KMS-11 (cell line): Measurements from ENCODE around the gene SPINK1.

Experiments
- H2AFZ ChIP-seq: fragments of 200-600 bp; sonication (generic); 2 replicates; pipeline ENCODE4 v1.6.1; 2016; ENCODE audit warnings: antibody characterized with exemption, mixed run types, low read depth
- H3K27ac ChIP-seq: fragments of 200-600 bp; sonication (generic); 2 replicates; pipeline ENCODE4 v1.6.1; 2016; ENCODE audit warnings: mild to moderate bottlenecking, mixed run types
- H3K27me3 ChIP-seq: fragments of 200-600 bp; sonication (generic); 2 replicates; pipeline ENCODE4 v1.6.1; 2017; ENCODE audit warnings: mild to moderate bottlenecking, low read depth, mixed run types, moderate library complexity; ENCODE audit not compliant: insufficient read depth
- H3K36me3 ChIP-seq: fragments of 200-600 bp; sonication (generic); 2 replicates; pipeline ENCODE4 v1.6.1; 2017; ENCODE audit warnings: mild to moderate bottlenecking, mixed run types; ENCODE audit not compliant: insufficient read depth
- H3K4me1 ChIP-seq: fragments of 200-600 bp; sonication (generic); 2 replicates; pipeline ENCODE4 v1.6.1; 2016; ENCODE audit warnings: mild to moderate bottlenecking, low read depth, mixed run types; ENCODE audit not compliant: poor library complexity, severe bottlenecking
- H3K4me2 ChIP-seq: fragments of 200-600 bp; sonication (generic); 2 replicates; pipeline ENCODE4 v1.7.0; 2016; ENCODE audit warnings: mild to moderate bottlenecking, mixed run types
- H3K4me3 ChIP-seq: fragments of 200-600 bp; sonication (generic); IDR thresholded peaks from 2 replicates; pipeline ENCODE4 v1.6.1; 2017; ENCODE audit warnings: low read depth, low read length, mixed read lengths; ENCODE audit not compliant: insufficient read depth
- H3K79me2 ChIP-seq: fragments of 200-600 bp; sonication (generic); 2 replicates; pipeline ENCODE4 v1.6.1; 2016; ENCODE audit warnings: low read depth, mixed run types; ENCODE audit not compliant: insufficient read depth
- H3K9ac ChIP-seq: fragments of 200-600 bp; sonication (generic); 2 replicates; pipeline ENCODE4 v1.6.1; 2016; ENCODE audit warnings: mild to moderate bottlenecking, mixed run types
- H4K20me1 ChIP-seq: fragments of 200-600 bp; sonication (generic); 2 replicates; pipeline ENCODE4 v1.6.1; 2016; ENCODE audit warnings: mild to moderate bottlenecking, mixed run types; ENCODE audit not compliant: insufficient read depth
- TF ChIP-seq, protein P1 (sequence below): fragments of 200-600 bp; sonication (generic); conservative IDR thresholded peaks from 2 replicates; pipeline ENCODE4 v1.6.1; 2017; ENCODE audit warnings: low read depth, mild to moderate bottlenecking, antibody characterized with exemption, low read length, moderate library complexity, mixed read lengths

SPINK1 gene

DNA sequence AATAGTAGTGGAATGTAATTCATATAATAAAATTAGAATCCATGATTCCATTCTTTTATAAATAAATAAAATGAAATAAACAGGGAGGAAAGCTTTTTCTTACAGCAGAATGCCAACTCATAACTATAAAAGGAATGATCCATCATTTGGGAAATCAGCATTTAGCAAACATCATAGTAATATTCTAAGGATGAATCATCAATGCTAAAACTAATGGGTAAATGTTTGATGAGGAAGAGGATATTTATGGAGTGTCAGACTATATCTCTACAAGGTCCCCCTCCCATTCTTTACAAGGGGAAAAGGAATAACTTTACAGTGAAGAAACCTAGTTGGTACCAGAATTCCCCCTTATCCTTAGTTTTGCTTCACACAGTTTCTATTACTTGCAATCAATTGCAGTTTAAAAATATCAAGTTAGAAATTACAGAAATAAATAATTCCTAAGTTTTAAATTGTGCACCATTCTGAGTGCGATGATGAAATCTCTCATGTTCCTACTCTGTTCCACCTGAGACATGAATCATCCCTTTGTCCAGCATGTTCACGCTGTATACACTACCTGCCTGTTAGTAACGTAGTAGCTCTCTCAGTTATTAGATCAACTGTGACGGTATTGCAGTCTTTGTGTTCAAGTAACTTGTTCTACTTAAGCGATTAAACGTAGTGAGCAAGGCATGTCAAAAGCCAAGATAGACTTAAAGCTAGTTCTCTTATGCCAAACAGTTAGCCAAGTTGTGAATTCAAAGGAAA is 34.7 kb downstream of the SPINK1 start:
- no peaks in the 10 kb centered on the region for H3K79me2 ChIP-seq
- no peaks in the 10 kb centered on the region for H4K20me1 ChIP-seq
- no peak overlapping the region for H3K4me3 ChIP-seq
- no peaks in the 10 kb centered on the region for H3K27me3 ChIP-seq
- no peak overlapping the region for H3K27ac ChIP-seq
- H3K9ac ChIP-seq, result no peak overlapping the region
- H3K4me2 ChIP-seq, result no peak overlapping the region
- TF ChIP-seq, protein P1, sequence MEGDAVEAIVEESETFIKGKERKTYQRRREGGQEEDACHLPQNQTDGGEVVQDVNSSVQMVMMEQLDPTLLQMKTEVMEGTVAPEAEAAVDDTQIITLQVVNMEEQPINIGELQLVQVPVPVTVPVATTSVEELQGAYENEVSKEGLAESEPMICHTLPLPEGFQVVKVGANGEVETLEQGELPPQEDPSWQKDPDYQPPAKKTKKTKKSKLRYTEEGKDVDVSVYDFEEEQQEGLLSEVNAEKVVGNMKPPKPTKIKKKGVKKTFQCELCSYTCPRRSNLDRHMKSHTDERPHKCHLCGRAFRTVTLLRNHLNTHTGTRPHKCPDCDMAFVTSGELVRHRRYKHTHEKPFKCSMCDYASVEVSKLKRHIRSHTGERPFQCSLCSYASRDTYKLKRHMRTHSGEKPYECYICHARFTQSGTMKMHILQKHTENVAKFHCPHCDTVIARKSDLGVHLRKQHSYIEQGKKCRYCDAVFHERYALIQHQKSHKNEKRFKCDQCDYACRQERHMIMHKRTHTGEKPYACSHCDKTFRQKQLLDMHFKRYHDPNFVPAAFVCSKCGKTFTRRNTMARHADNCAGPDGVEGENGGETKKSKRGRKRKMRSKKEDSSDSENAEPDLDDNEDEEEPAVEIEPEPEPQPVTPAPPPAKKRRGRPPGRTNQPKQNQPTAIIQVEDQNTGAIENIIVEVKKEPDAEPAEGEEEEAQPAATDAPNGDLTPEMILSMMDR, result no peak
- no peaks in the 10 kb centered on the region for H3K36me3 ChIP-seq
- H3K4me1 ChIP-seq, result no peaks in the 10 kb centered on the region
- H2AFZ ChIP-seq, result no peak overlapping the region

DNA sequence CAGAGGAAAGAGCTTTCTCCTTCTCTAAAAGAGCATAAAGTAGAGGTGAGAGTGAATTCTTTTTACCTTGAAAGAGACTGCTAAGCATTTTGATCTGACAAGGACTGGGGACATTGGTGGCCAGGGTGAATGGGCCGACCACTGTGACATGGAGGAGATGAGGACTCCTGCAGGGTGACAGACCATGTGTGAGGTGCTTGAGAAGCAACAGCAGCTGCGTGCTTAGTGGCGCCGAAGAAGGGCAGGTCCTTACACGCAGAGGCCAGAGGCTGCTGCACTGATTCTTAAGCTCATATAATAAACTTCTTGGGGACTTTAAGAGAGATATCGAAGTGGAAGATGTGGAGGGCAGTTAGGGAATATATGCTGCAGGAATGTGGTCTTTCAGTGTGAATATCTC is 40.3 kb downstream of the SPINK1 start:
- H3K36me3 ChIP-seq, result no peaks in the 10 kb centered on the region
- no peaks in the 10 kb centered on the region for H3K27me3 ChIP-seq
- H3K4me1 ChIP-seq, result no peaks in the 10 kb centered on the region
- TF ChIP-seq, protein P1, result no peak
- no peak overlapping the region for H2AFZ ChIP-seq
- H3K79me2 ChIP-seq, result no peaks in the 10 kb centered on the region
- H3K4me2 ChIP-seq, result no peak overlapping the region
- H3K9ac ChIP-seq, result no peak overlapping the region
- no peaks in the 10 kb centered on the region for H4K20me1 ChIP-seq
- no peak overlapping the region for H3K27ac ChIP-seq
- H3K4me3 ChIP-seq, result no peak overlapping the region

DNA sequence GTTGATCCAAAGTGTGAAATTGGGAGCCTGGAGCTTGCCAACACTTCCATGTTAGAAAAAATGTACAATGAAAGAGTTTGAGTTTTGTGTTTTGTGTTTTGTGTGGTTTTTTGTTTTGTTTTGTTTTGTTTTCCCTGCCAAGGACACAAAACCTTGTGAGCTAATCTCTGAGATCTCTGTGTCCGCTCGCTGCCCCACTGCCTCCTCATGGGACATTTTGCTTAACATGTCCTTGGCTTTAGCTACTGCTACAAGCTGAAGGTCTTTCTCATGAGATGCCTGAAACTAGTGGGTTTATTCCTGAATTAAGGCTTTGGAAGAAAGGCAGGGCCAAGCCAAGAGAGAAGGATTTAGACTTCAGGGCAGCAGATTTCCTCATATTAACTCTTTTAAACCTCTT is 41.7 kb downstream of the SPINK1 start:
- TF ChIP-seq, protein P1, result no peak
- Histone ChIP-seq H3K27ac (no peak overlapping the region), H3K79me2 (no peaks in the 10 kb centered on the region), H2AFZ (no peak overlapping the region), H3K36me3 (no peaks in the 10 kb centered on the region), H3K27me3 (no peaks in the 10 kb centered on the region), H3K9ac (no peak overlapping the region), H4K20me1 (no peaks in the 10 kb centered on the region), H3K4me1 (no peaks in the 10 kb centered on the region), H3K4me2 (no peak overlapping the region), H3K4me3 (no peak overlapping the region)

DNA sequence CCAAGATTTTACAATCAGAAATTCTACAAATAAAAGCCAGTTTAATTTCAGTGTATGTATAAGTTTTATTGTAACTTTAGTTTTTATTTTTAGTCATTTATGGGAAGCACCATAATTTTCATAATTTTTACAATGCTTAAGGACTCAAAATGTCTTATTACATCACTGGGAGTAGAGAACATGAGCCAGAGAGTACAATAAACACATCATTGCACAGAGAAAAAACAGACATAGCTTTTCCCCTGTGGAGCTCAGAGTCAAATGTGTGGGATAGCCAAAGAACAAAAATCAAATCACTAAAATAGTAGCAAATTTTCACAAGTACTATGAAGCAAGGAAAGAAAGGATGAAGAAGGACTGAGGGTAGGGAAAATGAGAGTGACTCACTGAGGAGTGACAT is 43.4 kb downstream of the SPINK1 start:
- TF ChIP-seq, protein P1, result no peak

More for the DNA sequence above, 43.4 kb downstream of the SPINK1 start:
- no peak overlapping the region for H3K27ac ChIP-seq
- H3K79me2 ChIP-seq, result no peaks in the 10 kb centered on the region
- peaks cover 4% of the 10 kb centered on the region for H3K4me1 ChIP-seq
- H3K4me3 ChIP-seq, result no peak overlapping the region
- H2AFZ ChIP-seq, result no peak overlapping the region
- H3K9ac ChIP-seq, result no peak overlapping the region
- no peaks in the 10 kb centered on the region for H3K27me3 ChIP-seq
- H3K36me3 ChIP-seq, result no peaks in the 10 kb centered on the region
- H4K20me1 ChIP-seq, result no peaks in the 10 kb centered on the region
- no peak overlapping the region for H3K4me2 ChIP-seq
